MCF 10A (cell line): Measurements from ENCODE around the gene CELA1. TPM values are rescaled to one million over a fixed set of nuclear protein-coding genes. Genes with fewer than 3 reads are reported as not detected.

Source experiments
- BruUV-seq: library from RNA; stranded (reverse); fragments of 400-500 nt; replicated peaks from 2 replicates; lab custom pipeline; 2021; lab: Mats Ljungman, UMichigan
- CTCF ChIA-PET: fragments of 300-600 bp; sonication (Branson Sonifier 250); formaldehyde crosslinking; extraction: SDS; loops from one replicate; lab custom pipeline; 2021; ENCODE audit warnings: antibody characterized with exemption, inconsistent platforms; lab: Yijun Ruan, JAX
- POLR2A ChIA-PET: fragments of 300-600, 350-650 bp; sonication (Branson Sonifier 250); formaldehyde crosslinking; extraction: SDS; loops from one replicate; lab custom pipeline; 2020; ENCODE audit warnings: antibody characterized with exemption, inconsistent platforms; lab: Yijun Ruan, JAX
- DNase-seq: peaks from one replicate; pipeline ENCODE4 v3.0.0-alpha.2; 2018; ENCODE audit not compliant: unreplicated experiment
- H3K27ac Mint-ChIP-seq: one replicate; pipeline ENCODE4 v1.8.0; 2022; ENCODE audit warnings: mild to moderate bottlenecking, low read depth, mixed read lengths; ENCODE audit not compliant: unreplicated experiment
- H3K27me3 Mint-ChIP-seq: one replicate; pipeline ENCODE4 v1.8.0; 2022; ENCODE audit warnings: mixed read lengths; ENCODE audit not compliant: insufficient read depth, unreplicated experiment
- H3K36me3 Mint-ChIP-seq: one replicate; pipeline ENCODE4 v1.8.0; 2022; ENCODE audit warnings: mild to moderate bottlenecking, moderate library complexity, mixed read lengths; ENCODE audit not compliant: insufficient read depth, unreplicated experiment
- H3K4me1 Mint-ChIP-seq: one replicate; pipeline ENCODE4 v1.8.0; 2022; ENCODE audit warnings: mixed read lengths; ENCODE audit not compliant: insufficient read depth, unreplicated experiment
- H3K4me3 Mint-ChIP-seq: one replicate; pipeline ENCODE4 v1.8.0; 2022; ENCODE audit warnings: mild to moderate bottlenecking, moderate library complexity, mixed read lengths; ENCODE audit not compliant: unreplicated experiment
- H3K9me3 Mint-ChIP-seq: one replicate; pipeline ENCODE4 v1.8.0; 2022; ENCODE audit warnings: mixed read lengths; ENCODE audit not compliant: unreplicated experiment
- intact Hi-C: fragments of 100-400 bp; cut with micrococcal nuclease; formaldehyde crosslinking; loops from 2 replicates; pipeline ENCODE4 v1.14.1; 2022
- total RNA-seq: library from RNA; stranded (reverse); gene quantifications from 2 replicates; pipeline ENCODE4 v1.2.3, GENCODE V29; 2022
- TF ChIP-seq, protein P1 (sequence below): fragments of 200-600 bp; IDR thresholded peaks from one replicate; pipeline ENCODE4 v1.8.0; 2022; ENCODE audit warnings: antibody characterized with exemption, mild to moderate bottlenecking; ENCODE audit not compliant: unreplicated experiment

CELA1 gene
- total RNA-seq, 1 experiment from 2014 or later: not detected

GRCh38 chr12:51349026-51349425, 2.5 kb upstream of the CELA1 start:
- H3K27me3 Mint-ChIP-seq: no peaks in the 10 kb centered on the region
- intact Hi-C loops: no loop called here
- ChIA-PET CTCF (interaction anchor here (1.0 to 4.1 kb wide), 2 partner anchors 8 to 157 kb away, joined by 3 to 27 read pairs; no protein-coding TSS in a partner anchor), POLR2A (interaction anchor here (1.0 to 1.6 kb wide), 3 partner anchors 10 to 109 kb away, joined by 3 read pairs; no protein-coding TSS in a partner anchor)
- H3K4me3 Mint-ChIP-seq: no peak overlapping the region
- no peak overlapping the region for H3K27ac Mint-ChIP-seq
- BruUV-seq: no TSS peak
- no peaks in the 10 kb centered on the region for H3K4me1 Mint-ChIP-seq
- no peak for DNase-seq
- H3K36me3 Mint-ChIP-seq: peaks cover 5% of the 10 kb centered on the region
- no peaks in the 10 kb centered on the region for H3K9me3 Mint-ChIP-seq
- TF ChIP-seq, protein P1, sequence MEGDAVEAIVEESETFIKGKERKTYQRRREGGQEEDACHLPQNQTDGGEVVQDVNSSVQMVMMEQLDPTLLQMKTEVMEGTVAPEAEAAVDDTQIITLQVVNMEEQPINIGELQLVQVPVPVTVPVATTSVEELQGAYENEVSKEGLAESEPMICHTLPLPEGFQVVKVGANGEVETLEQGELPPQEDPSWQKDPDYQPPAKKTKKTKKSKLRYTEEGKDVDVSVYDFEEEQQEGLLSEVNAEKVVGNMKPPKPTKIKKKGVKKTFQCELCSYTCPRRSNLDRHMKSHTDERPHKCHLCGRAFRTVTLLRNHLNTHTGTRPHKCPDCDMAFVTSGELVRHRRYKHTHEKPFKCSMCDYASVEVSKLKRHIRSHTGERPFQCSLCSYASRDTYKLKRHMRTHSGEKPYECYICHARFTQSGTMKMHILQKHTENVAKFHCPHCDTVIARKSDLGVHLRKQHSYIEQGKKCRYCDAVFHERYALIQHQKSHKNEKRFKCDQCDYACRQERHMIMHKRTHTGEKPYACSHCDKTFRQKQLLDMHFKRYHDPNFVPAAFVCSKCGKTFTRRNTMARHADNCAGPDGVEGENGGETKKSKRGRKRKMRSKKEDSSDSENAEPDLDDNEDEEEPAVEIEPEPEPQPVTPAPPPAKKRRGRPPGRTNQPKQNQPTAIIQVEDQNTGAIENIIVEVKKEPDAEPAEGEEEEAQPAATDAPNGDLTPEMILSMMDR: no peak

GRCh38 chr12:51348116-51348515, 1.6 kb upstream of the CELA1 start:
- TF ChIP-seq, protein P1: no peak
- Mint-ChIP-seq H3K36me3 (peaks cover 5% of the 10 kb centered on the region), H3K27me3 (no peaks in the 10 kb centered on the region), H3K27ac (no peak overlapping the region), H3K9me3 (no peaks in the 10 kb centered on the region), H3K4me3 (no peak overlapping the region), H3K4me1 (no peaks in the 10 kb centered on the region)
- intact Hi-C loops: no loop called here
- ChIA-PET POLR2A (no interaction called here), CTCF (interaction anchor here (1.0 to 4.1 kb wide), 2 partner anchors 7 to 156 kb away, joined by 3 to 27 read pairs; no protein-coding TSS in a partner anchor)
- no peak for DNase-seq
- BruUV-seq: no TSS peak

DNA sequence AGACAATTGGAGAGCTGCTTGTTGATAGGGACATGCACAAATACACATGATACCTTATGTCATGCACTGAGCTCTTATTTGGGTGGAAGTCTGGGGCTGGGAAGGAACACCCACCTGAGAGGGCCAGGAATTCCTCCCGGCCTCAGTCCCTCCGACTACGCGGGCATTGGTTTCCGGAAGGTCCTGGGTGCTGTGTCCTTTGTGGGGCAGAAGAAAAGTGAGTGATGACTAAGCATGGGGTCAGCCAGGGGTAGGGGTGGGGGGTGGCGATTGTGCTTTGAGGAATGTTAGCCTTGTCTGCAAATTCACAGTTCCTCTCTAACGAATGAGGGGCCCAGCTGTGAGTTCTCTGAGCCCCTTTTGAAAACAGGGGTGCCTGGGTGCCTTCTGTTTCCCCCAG, 798 bp downstream of the CELA1 start:
- ChIA-PET POLR2A (interaction anchor here (0.6 kb wide), 1 partner anchor 133 kb away, joined by 3 read pairs; no protein-coding TSS in a partner anchor), CTCF (no interaction called here)
- TF ChIP-seq, protein P1: no peak
- DNase-seq: no peak
- BruUV-seq: no TSS peak
- Mint-ChIP-seq H3K36me3 (peaks cover 3% of the 10 kb centered on the region), H3K27ac (no peak overlapping the region), H3K27me3 (no peaks in the 10 kb centered on the region), H3K9me3 (no peaks in the 10 kb centered on the region), H3K4me1 (peaks cover 4% of the 10 kb centered on the region), H3K4me3 (no peak overlapping the region)
- intact Hi-C loops: no loop called here

GRCh38 chr12:51343201-51343600, 3.3 kb downstream of the CELA1 start:
- BruUV-seq: no TSS peak
- H3K9me3 Mint-ChIP-seq: no peaks in the 10 kb centered on the region
- H3K36me3 Mint-ChIP-seq: no peaks in the 10 kb centered on the region
- intact Hi-C loops: no loop called here
- H3K4me1 Mint-ChIP-seq: peaks cover 4% of the 10 kb centered on the region
- H3K27me3 Mint-ChIP-seq: no peaks in the 10 kb centered on the region
- no peak for DNase-seq
- ChIA-PET CTCF (interaction anchor here (0.6 to 6.8 kb wide), 6 partner anchors 11 to 699 kb away, joined by 3 to 110 read pairs (median 3); partner anchors contain the start of gene SMAGP), POLR2A (interaction anchor here (5.0 kb wide), 1 partner anchor 73 kb away, joined by 38 read pairs; the partner anchor contains the start of gene SMAGP)
- no peak overlapping the region for H3K27ac Mint-ChIP-seq
- TF ChIP-seq, protein P1: no peak
- H3K4me3 Mint-ChIP-seq: no peak overlapping the region
